GM18499 (cell line): ENCODE measurements around the gene TMEM144.
A peak's percentile ranks its signal among the peaks of the same experiment; 100 is the strongest.
"Not testable (repeated sequence)": the region's sequence is repeated elsewhere in the genome, so short reads cannot be mapped to it uniquely, and the experiment has no call there.

Source experiments
- ATAC-seq: cut with Tn5 transposase; IDR thresholded peaks from one replicate; pipeline ENCODE4 v1.9.1; 2021; ENCODE audit warnings: moderate number of reproducible peaks; ENCODE audit not compliant: insufficient read depth, unreplicated experiment

Gene TMEM144

GRCh38 chr4:158189422-158189821, 20.9 kb upstream of the TMEM144 start:
- no peak for ATAC-seq

GRCh38 chr4:158190718-158191117, 19.6 kb upstream of the TMEM144 start:
- ATAC-seq, result no peak

DNA sequence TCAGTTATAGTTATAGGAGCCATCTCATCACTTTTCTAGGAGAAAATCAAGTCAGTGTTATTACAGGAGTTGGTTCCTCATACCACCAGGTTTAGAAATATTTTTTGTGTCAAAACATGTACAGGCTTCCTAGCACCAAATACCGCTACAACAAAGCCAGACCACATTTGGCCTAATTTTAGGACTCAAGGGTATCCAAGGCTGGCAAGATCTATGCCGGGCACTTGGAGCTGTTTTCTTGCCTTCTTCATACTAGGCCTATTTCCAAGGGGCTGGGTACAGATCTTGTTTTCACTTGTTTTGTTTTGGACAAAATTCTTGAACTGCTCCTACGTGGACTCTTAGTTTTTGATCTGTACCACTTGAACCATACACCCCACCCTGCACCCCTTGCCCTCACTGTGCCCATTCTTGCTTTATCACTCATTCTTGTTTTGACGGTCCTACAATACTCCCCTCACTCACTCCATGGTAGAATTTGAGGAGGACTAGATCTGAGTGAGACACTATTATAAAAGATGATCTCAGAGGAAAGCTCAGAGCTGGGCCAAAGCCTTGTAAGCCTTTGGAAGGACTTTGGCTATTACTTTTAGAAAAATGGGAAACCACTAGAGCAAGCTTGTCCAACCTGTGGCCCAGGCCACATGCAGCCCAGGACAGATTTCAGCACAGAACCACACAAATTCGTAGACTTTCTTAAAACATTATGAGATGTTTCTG, 17.7 kb upstream of the TMEM144 start:
- ATAC-seq, result no peak

- ATAC-seq, result peak; percentile 54
Observed at GRCh38 chr4:158193171-158193749, 17.0 kb upstream of the TMEM144 start.

DNA sequence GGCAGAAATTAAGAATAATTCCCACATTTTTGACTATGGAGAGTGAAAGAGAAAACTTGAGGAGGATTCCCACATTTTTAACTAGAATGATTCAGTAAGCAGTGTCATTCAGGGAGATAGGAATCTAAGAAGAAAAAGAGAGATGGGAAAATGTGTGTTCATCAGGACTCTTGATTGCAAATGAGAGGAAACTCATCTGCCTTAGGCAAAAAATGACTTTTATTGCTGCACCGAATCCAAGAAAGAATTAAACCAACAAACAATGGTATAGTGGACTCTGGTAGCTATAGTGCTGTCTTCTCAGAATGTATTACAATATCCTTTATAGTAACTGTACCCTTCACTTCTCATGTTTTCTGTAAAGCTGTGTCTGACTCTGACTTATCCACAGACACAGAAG, 15.0 kb upstream of the TMEM144 start:
- no peak for ATAC-seq

DNA sequence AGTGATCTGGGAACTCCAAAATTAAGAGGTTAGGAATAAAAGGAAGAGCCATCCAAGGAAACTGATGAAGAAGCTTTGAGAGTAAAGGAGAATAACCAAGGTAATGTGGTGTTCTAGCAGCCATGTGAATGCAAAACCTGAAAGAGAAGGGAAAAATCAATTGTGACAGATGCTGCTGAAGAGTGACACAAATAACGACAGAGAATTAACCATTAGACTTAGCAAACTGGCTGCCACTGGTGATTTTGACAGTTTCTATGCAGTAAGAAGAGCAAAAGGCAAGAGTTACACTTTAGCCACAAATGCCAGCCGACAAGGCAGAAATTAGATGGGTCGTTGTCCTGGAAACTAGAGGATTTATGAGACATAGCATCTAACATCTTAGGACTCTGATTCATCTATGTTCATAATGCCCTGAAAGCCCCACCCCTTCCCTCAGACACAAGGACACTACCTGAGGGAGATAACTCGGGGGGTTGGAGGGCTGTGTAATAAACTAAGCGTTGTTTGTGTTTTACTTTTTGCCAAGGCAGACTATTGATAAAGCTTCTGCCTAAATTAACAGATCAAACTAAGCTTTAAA, 13.0 kb upstream of the TMEM144 start:
- ATAC-seq, result no peak

DNA sequence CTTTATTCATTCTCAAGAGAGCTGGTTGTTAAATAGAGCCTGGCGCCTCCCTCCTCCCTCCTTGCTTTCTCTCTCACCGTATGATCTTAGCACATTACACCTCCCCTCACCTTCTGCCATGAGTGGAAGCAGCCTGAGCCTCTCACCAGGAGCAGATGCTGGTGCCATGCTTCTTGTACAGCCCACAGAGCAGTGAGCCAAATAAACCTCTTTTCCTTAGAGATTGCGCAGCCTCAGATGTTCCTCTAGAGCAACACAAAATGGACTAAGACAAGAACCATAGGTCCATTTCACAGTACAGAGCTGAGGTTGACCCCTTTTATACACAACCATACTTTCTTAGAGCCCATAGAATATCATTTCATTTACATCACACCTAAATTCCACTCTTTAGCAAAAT, 10.1 kb upstream of the TMEM144 start:
- ATAC-seq, result no peak

- ATAC-seq, result no peak
Observed at GRCh38 chr4:158201322-158201721, 9.0 kb upstream of the TMEM144 start.

GRCh38 chr4:158201876-158202275, 8.4 kb upstream of the TMEM144 start:
- ATAC-seq, result no peak

DNA sequence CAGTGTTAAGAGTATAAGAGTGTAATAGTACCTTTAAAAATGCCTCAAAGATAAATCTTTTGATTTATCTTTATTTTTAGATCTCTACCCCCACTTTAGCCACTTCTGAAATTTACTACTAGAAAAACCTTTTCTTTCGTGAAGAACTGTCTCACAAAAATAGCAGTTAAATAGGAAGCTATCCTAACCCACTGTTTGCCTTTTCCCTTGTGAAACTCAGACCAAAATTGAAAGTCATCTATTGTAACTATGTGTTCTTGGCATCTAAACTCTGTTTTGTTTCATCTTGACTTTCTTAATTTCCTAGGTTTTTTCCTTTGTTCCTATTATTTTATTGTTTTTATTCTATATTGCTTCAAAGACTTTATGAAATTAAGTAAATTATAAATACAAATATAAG, 7.8 kb upstream of the TMEM144 start:
- ATAC-seq, result no peak

GRCh38 chr4:158203436-158203835, 6.8 kb upstream of the TMEM144 start:
- ATAC-seq, result no peak

- ATAC-seq, result no peak
Observed at GRCh38 chr4:158203929-158204328, 6.4 kb upstream of the TMEM144 start.

- peak; percentile 57 for ATAC-seq
Observed at GRCh38 chr4:158208963-158209640, 1.2 kb upstream of the TMEM144 start.

DNA sequence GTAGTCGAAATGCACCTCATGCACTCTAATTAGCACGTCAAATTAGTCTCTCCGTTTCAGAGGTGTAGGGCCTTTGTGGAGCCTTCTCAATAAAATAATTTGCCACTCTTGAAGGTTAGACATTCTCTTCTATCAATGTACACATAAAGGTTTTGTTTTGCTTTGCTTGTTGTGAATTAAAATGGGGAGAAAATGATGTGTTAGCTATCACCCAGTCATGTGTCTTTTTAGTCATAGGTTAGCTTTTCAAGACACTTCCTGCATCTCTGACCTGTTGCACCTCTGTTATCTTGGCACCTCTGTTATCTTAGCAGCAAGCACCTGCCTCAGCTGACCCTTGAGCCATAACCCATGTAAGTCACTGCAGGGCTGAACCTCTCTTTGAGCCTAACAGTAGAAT, 936 bp downstream of the TMEM144 start:
- no peak for ATAC-seq

GRCh38 chr4:158213466-158213865, 3.2 kb downstream of the TMEM144 start:
- no peak for ATAC-seq

- ATAC-seq, result no peak
Observed at GRCh38 chr4:158214856-158215255, 4.6 kb downstream of the TMEM144 start.

- ATAC-seq, result no peak
Observed at GRCh38 chr4:158217763-158218162, 7.5 kb downstream of the TMEM144 start.

GRCh38 chr4:158219623-158220022, 9.3 kb downstream of the TMEM144 start:
- no peak for ATAC-seq

- ATAC-seq, result not testable (repeated sequence)
Observed at GRCh38 chr4:158224318-158224717, 14.0 kb downstream of the TMEM144 start.

GRCh38 chr4:158224999-158225398, 14.7 kb downstream of the TMEM144 start:
- not testable (repeated sequence) for ATAC-seq

GRCh38 chr4:158227880-158228279, 17.6 kb downstream of the TMEM144 start:
- ATAC-seq, result not testable (repeated sequence)
